Heart left ventricle (tissue), 13 donors: ENCODE results near the gene SCN4B.

Source experiments
- POLR2A ChIP-seq, 2 donors: fragments of 450-650 bp; IDR thresholded peaks; one replicate each; pipeline ENCODE4 v1.6.1; 2017; ENCODE audit warnings: antibody characterized with exemption in 2 of 2, mild to moderate bottlenecking in 2 of 2, moderate library complexity in 2 of 2
- TF ChIP-seq, protein P1 (sequence below), 12 donors: fragments of 200-600 bp; sonication (generic) in 4 of 12; IDR thresholded peaks; one replicate each; pipeline versions ENCODE4 v1.5.0 to v1.8.0; 2018 to 2022; ENCODE audit warnings: antibody characterized with exemption in 12 of 12, mild to moderate bottlenecking in 5 of 12
- donor health status: ischemic (EF 13 %, LVEDD 7.1; RV severe dilation, severe dysfunction).
- donor health status: DM: no; HTN: yes; CAD: no.
- donor health status: DM: no; HTN: no; CAD: no.
- donor health status: ischemic (EF 25% LVEDD 6.9; RV normal size, moderate dysfunction).
- donor health status: ischemic (EF 25% LVEDD 5.7; RV mildly dilated, moderate dysfunction).
- donor health status: ischemic (EF 35%, LVEDD 5.7; RV mildly dilated, moderate dysfunction).
- donor health status: nonischemic (EF 11% LVEDD 7.7; RV severe dilation, severe dysfunction).
- donor health status: DM: yes; HTN: yes; CAD: no.
- donor health status: PGD.
- donor health status: ischemic (EF 29% LVEDD 5.4; RV normal size, mild dysfunction).
- donor health status: nonischemic (EF 23%, LVEDD 6.1; RV moderate dilation, normal function).

DNA sequence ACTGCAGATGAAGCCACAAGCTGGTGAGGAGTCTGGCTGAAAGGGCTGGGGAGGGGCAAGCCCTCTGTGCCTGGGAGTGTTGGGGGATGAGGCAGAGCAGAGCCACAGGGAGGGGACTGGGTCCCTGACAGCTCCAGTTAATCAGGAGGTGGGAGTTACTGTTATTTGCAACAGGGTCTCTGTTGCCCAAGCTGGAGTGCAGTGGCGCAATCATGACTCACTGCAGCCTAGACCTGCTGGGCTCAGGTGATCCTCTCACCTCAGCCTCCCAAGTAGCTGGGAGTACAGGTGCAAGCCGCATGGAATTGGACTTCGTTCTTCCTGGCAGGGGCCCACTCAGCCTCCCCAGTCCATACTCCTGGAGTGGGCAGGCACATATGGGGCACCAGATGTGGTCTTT lies 16.1 kb upstream of the SCN4B start:
- no peak for TF ChIP-seq POLR2A (IDR thresholded peaks at IDR 0.05)
- TF ChIP-seq, protein P1, sequence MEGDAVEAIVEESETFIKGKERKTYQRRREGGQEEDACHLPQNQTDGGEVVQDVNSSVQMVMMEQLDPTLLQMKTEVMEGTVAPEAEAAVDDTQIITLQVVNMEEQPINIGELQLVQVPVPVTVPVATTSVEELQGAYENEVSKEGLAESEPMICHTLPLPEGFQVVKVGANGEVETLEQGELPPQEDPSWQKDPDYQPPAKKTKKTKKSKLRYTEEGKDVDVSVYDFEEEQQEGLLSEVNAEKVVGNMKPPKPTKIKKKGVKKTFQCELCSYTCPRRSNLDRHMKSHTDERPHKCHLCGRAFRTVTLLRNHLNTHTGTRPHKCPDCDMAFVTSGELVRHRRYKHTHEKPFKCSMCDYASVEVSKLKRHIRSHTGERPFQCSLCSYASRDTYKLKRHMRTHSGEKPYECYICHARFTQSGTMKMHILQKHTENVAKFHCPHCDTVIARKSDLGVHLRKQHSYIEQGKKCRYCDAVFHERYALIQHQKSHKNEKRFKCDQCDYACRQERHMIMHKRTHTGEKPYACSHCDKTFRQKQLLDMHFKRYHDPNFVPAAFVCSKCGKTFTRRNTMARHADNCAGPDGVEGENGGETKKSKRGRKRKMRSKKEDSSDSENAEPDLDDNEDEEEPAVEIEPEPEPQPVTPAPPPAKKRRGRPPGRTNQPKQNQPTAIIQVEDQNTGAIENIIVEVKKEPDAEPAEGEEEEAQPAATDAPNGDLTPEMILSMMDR (IDR thresholded peaks at IDR 0.05) = no peak
